SK-MEL-5 (cell line): ENCODE measurements around the gene PKP4. TPM values are rescaled to one million over a fixed set of nuclear protein-coding genes. Genes with fewer than 3 reads are reported as not detected.
A peak's percentile ranks its signal among the peaks of the same experiment; 100 is the strongest.
"Not testable (repeated sequence)": the region's sequence is repeated elsewhere in the genome, so short reads cannot be mapped to it uniquely, and the experiment has no call there.

ENCODE experiments used
- DNase-seq: peaks from one replicate; pipeline ENCODE4 v3.0.0-alpha.2; 2016; ENCODE audit warnings: low read depth, low spot score
- in situ Hi-C: cut with HindIII; loops from 2 replicates; pipeline ENCODE4 v1.10.0; 2016; ENCODE audit warnings: low sequenced_read_pairs, high pct_unique_total_duplicates, low pct_unique_long_range_greater_than_20kb
- total RNA-seq: library from RNA; depleted of rRNA; stranded (reverse); fragments of >200 nt; shearing (Covaris generic); gene quantifications from 2 replicates; pipeline ENCODE4 v1.2.3, GENCODE V29; 2014

The PKP4 gene
- total RNA-seq, 1 experiment from 2014 or later, result 16.7 TPM

DNA sequence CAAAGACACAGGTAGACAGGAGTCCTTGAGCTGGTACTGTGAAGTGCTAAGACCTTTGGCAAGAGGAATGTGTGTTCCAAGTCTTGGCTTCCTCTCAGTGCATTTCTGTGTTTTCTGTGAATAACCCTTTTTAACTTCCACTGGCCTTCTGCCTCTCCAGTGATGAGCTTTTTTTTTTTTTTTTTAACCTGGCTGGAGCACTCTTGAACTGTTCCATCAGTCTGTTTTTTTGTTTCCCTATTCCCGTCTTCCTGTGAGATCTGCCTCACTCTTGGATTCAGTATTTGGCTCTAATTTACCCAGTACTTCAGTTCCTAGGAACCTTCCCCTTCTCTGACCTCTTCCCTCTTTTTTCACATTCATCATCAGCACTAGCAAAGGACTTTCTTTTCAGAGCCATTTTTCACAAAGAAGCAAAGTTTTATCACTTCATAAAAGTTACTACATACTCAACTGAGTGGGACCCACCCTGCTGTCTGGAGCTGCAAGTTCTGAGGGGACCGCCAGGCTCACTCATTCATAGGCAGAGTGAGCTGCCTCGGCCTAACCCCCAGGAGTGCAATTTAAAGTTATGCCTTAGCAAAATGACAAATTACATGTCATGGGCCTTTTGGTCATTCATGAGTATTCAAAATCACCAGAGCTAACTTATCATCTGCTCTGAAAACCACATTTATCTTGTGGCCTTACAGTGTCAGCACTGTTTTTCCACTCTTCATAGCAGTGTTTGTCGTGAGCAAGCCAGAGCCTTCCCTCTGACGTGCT lies 211.4 kb downstream of the PKP4 start:
- DNase-seq, result no peak
- in situ Hi-C loops, result no loop called here

DNA sequence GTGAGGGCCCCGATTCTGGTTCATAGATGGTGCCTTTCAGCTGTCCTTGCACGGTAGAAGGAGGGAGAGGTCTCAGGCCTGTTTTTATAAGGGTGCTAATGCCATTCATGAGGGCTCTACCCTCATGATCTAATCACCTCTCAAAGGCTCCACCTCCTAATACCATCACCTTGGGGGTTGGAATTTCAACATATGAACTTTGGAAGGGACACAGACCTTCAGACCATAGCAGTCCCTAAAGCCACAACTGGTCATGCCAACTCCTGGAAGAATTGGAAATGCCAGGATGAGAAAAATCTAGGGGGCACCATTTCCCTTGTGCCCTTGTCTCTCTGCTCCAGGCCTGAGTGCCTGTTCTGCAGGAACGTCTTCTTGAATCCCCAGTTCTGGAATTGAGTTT lies 213.5 kb downstream of the PKP4 start:
- in situ Hi-C loops, result no loop called here
- DNase-seq, result no peak

DNA sequence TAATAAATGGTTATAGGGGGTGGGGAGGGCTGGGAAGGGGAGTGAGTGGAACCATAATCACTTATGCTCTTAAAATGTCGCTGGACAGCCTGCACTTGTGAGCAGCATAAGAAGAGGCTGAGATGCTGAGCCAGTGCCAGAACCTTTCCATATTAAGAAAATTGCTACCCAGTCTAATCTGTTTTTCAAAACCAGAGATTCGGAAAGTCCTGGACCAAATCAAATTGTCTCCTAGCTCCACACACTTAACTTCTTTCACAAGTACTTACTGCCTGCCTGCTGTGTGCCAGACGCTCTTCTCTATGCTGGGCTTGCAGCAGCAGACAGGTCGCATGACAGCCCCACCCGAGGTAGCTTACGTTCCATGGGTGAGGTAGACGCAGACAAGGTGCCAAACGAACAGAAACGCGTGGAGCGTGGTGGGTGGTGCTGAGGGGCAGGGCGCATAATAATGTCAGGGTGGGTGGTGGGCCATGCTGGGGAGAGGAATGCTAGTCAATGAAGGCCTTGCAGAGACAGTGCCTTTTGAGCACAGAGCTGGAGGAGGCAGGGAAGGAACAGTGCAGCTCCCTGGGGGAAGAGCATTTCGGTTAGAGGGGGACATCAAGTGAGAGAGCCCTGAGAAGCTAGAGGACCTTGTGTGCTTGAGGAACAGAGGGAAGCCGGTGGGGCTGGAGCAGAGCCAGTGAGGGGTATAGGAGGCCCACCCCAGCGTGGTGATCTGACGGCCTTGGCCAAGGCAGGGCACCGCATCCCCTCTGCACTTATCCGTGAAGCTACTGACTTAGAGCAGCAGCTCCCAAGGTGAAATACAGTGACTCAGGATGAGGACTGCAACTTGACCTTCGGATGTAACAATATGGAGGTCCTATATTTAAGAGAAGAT lies 214.9 kb downstream of the PKP4 start:
- no peak for DNase-seq
- in situ Hi-C loops, result no loop called here

DNA sequence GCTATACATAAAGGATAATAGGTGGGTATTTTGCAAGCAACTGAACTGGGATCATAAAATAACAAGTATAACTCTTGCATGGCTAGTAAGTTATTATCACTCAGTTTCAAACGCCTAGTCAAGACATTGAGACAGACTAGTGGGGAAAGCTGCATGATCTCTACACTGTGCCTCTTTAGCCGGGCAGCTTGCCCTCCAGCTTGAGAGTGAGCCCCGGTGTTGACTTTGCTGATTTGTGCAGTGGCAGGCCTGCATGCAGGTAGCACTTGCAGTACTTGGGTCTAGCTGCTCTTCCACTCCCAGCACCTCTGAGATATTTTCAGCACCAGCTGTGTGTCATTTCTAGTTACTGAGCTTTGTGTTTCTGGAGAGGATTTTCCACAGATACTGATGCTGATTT lies 219.5 kb downstream of the PKP4 start:
- no peak for DNase-seq
- in situ Hi-C loops, result no loop called here

DNA sequence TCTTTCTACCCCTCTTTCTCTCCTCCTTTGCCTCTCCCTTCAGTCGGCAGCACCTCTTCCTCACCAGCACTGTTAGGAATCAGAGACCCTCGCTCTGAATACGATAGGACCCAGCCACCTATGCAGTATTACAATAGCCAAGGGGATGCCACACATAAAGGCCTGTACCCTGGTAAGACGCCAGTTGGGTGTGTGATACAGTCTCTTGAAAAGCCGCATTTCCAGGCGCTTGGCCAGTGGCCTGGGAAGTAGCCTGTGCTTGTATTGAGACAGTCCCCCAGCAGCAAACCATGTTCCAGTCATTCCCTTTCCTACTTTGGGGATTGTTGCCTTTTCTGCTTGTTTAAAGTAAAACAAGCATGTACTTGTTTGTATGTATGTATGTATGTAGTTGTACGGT lies 219.9 kb downstream of the PKP4 start:
- in situ Hi-C loops, result no loop called here
- DNase-seq, result no peak

DNA sequence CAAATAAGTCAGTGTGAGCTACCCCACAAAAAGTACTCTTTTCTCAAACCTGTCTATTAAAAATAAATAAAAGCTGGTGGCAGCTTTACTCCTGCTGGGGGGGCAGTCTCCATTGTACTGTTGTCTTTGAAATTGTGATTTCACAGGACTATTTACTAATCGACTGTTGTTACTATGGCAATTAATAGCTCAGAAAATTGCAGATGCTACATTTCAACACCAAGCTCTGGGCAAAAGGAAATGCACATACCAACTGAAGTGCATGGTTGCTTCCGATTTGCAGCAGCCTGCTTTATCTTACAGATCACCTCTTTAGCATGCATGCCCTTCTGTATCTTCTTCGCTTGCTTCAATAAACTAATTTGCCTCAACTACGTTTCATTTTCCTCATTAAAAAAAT lies 220.8 kb downstream of the PKP4 start:
- DNase-seq, result no peak
- in situ Hi-C loops, result no loop called here

DNA sequence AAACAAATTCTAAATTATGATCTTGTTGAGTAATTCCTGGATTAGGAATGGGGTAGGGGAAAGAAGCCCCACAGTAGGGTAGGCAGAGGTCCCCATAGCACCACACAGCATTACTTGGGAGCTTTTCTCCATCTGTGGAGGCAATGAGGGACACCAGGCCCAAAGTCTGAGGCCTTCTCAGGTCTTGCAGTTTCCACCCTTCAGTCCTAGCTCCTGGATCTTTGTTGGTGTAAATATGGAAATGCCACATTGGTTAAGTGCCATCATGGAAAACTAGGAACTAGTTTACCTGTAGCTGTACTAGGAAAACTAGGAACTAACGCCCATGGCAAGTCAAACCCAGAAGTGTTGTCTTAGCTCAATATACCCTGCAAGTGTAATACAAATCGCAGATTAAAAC lies 225.1 kb downstream of the PKP4 start:
- no peak for DNase-seq
- in situ Hi-C loops, result no loop called here

DNA sequence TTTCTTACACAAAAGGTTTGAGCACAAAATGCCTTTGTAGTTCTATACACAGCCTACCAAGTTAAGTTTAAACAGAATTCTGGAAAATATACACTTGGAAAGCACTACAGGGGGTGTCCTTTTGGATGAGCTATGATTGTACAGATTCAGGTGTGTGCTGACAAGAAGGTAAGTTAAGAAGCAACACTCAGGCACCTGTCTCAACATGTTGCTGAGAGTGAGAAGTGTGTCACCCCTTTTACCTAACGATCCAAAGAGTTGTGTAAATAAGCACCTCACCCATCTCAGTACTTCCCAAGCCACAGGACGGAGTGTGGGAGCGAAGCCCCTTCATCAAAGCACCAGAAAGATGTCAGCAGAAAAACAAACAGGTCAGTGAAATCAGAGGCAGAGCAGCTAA lies 228.9 kb downstream of the PKP4 start:
- in situ Hi-C loops, result no loop called here
- DNase-seq, result no peak

DNA sequence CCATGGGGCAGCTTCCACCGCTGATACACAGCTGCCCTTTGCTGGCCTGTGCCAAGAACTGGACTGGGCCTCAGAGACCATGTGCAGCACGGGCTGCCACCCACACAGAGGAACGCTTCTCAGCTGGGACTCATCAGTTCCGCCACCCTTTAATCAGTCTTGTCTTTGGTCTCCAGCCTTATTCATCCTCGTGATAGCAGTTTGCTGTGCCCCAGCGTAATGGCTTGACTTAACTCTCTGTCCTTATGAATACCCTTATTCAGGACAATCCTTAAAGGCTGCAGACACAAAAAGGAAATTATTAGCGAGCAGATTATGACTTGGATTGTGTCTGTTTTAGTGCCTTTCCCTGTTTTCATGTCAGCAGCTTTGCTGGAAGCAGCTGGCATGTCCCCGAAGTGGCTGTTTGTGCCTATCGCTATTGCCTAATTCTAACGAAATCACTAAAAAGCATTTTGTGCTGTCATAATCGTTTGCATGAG lies 229.5 kb downstream of the PKP4 start:
- in situ Hi-C loops, result no loop called here
- DNase-seq, result peak; percentile 98

DNA sequence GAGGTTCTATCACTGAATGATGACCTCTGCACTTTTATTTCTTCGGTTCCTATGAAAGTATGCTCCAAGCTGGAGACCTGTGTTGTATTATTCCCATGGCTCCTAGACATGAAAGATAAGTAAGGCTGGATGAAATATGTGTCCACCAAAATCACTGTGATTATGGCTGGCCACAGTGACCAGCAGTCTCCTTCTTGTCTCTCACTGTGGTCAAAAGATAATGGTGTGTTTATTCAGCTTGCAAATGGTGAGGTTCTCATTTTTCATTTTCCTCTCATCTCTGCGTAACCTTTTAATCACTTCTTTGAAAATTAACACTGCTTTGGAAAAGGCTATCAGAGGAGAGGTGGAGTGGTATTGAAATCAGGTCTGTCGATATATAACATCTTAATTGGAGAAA lies 230.6 kb downstream of the PKP4 start:
- DNase-seq, result no peak
- in situ Hi-C loops, result no loop called here

DNA sequence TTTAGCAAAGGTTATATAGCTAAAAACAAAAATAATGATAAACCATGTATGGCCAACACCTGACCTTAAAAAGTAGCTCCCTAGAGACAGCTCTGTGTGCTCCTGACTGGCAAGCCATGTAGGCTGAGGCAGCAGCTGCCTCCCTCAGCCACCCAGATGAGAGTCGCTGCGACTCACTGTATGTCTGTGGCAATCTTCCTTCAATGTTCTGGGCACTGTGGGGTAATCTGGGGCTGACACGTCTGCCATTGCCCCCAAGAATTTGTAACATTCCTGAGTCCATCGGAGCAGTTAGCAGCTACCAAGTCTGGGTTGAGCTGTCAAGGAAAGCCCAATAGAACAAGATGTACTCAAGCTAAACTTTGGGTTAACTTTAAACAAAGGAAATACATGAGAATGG lies 232.0 kb downstream of the PKP4 start:
- no peak for DNase-seq
- in situ Hi-C loops, result no loop called here

DNA sequence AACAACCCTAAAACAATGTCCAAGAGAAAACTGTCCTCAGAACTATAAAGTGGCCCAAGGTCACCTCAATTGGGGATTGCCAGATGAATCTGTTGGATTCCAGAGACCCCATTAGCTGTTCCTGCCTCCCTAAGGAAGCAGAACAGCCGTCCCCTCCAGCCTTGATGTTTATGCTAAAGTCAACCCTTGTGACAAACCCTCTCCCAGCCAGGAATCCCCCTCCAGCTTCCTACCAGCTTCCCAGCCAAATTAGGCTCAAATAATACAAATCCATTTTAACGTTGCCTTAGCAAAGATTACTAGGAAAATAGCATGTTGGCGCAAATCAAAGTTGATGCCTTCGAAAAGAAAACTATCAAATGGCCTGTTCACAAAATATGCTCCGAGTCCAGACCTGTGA lies 232.6 kb downstream of the PKP4 start:
- in situ Hi-C loops, result no loop called here
- no peak for DNase-seq

DNA sequence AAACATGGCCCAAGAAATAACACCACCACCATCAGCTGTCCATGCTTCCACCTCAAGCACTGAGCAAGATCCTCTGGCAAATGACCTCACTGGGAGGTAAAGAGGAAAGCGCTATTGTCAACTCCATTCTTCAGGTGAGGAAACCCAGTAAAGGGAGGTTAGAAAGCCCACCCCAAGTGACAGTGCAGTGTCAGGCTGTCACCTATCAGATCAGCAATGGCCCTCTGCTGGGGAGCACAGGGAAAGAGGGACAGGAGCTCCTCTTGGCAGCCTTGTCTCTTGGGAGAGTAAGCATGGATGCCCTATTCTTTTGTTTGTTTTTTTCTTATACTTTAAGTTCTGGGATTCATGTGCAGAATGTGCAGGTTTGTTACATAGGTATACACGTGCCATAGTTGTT lies 234.1 kb downstream of the PKP4 start:
- DNase-seq, result no peak
- in situ Hi-C loops, result no loop called here

DNA sequence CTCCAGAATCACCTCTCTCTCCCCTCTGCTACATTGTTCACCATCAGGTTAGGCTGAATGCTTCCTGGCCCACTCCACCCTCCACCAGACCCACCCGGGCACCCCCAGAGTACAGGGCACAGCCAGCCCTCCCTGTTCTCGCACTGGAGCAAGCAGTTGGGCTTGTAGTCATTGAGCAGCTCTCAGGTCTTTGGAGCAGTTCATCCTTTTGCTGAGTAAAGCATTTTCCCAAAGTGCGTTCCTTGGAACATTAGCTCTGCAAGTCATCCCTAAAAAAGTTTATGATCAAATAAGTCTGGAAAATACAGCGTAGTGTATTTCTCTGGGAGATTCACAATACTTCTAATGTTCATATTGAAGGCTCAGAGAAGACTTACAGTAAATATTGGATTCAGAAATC lies 234.9 kb downstream of the PKP4 start:
- in situ Hi-C loops, result no loop called here
- DNase-seq, result no peak

DNA sequence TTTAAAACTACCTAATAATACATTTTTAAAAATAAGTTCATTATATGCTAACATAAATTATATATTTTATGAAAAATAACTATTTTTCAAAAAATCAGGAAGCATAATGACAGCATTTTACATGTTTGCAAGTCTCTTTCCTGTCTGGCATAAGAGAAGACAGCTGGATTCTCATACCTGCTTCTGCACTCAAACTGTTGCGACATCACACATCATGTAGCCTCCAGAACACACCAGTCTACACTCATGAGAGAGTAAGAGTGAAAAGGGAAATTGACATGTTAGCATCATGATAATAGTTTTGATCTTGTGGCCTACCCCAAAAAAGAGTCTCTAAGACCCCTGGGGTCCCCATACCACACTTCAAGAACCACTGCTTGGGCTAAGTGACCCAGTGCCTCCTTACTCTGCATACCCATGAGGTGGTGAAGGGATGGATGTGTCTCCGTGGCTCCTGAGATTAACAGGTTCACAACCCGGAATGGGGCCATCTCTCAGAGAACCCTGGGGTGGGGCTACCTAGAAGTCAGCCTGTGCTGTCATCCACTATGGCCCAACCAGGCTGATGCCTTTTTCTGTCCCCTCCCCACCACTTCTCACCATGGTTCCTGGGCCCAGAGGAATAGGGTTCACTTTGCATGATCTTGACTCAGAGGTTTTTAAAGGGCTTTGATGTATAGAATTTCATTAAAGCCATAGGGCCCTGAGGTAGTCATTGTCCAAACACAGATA lies 235.8 kb downstream of the PKP4 start:
- no peak for DNase-seq
- in situ Hi-C loops, result no loop called here

DNA sequence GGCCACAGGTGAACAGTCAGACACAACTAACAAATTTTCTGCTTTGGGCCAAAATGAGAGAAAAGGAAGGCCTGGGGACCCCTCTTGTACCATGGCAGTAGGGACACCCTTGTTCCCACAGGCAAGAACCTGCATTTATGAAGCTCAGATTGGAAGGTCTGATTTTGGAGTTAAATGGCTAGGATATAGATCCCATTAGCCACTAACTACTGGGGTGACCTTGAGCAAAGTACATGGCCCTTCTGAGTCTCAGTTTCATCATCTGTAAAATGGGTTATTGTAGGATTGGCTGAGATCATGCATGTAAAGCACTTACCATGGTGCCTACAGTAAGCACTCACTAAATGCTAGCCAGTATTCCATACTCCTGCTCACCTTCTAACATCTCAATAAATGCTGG lies 236.7 kb downstream of the PKP4 start:
- DNase-seq, result no peak
- in situ Hi-C loops, result no loop called here

DNA sequence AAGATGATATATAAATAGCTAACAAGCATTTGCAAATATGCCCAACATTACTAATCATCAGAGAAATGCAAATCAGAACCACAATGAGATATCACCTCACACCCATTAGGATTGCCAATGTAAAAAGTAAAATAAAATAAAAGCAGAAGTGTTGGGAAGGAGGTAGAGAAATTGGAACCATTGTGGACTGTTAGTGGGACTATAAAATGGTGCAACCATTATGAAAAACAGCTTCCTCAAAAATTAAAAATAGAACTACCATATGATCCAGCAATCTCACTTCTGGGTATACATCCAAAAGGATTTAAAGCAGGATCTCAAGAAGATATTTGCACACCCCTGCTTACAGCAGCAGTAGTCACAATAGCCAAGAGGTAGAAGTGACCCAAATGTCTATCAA lies 238.6 kb downstream of the PKP4 start:
- in situ Hi-C loops, result no loop called here
- no peak for DNase-seq

DNA sequence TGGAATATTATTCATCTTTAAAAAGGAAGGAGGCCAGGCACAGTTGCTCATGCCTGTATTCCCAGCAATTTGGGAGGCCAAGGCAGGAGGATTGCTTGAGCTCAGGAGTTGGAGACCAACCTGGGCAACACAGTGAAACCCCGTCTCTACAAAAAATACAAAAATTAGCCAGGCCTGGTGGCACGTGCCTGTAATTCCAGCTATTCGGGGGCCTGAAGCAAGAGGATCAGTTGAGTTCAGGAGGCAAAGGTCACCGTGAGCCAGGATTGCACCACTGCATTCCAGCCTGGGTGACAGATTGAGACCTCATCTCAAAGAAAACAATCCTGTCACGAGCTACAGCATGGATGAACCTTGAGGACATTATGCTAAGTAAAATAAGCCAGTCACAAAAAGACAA lies 239.0 kb downstream of the PKP4 start:
- DNase-seq, in situ Hi-C loops: not testable (repeated sequence)
